HFF-Myc (cell line): ENCODE results near the gene DHX16.

Source experiments
- DNase-seq: peaks from one replicate; pipeline ENCODE4 v3.0.0-alpha.2; 2011; ENCODE audit warnings: low read depth; ENCODE audit errors: extremely low read depth
- H3K4me3 ChIP-seq: replicated peaks from 2 replicates; pipeline ENCODE4 v1.5.1; 2011; ENCODE audit warnings: low read depth, mild to moderate bottlenecking, control low read depth, low read length
- TF ChIP-seq, protein P1 (sequence below): IDR thresholded peaks from 2 replicates; pipeline ENCODE4 v1.5.1; 2012; ENCODE audit warnings: mild to moderate bottlenecking, low read depth, low read length, control low read depth; ENCODE audit errors: missing control alignments

Gene DHX16

DNA sequence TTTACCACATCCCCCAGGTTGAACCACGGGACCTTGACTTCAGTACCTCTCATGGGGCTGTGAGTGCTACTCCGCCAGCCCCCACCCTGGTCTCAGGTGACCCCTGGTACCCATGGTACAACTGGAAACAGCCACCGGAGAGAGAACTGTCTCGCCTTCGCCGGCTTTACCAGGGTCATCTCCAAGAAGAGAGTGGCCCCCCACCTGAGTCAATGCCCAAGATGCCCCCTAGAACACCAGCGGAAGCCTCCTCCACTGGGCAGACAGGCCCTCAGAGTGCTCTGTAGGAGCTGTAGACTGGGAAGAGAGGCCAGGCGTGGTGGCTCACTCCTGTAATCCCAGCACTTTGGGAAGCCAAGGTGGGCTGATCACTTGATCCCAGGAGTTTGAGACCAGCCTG lies 47.3 kb downstream of the DHX16 start:
- no peak for DNase-seq
- TF ChIP-seq, protein P1, sequence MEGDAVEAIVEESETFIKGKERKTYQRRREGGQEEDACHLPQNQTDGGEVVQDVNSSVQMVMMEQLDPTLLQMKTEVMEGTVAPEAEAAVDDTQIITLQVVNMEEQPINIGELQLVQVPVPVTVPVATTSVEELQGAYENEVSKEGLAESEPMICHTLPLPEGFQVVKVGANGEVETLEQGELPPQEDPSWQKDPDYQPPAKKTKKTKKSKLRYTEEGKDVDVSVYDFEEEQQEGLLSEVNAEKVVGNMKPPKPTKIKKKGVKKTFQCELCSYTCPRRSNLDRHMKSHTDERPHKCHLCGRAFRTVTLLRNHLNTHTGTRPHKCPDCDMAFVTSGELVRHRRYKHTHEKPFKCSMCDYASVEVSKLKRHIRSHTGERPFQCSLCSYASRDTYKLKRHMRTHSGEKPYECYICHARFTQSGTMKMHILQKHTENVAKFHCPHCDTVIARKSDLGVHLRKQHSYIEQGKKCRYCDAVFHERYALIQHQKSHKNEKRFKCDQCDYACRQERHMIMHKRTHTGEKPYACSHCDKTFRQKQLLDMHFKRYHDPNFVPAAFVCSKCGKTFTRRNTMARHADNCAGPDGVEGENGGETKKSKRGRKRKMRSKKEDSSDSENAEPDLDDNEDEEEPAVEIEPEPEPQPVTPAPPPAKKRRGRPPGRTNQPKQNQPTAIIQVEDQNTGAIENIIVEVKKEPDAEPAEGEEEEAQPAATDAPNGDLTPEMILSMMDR: no peak
- no peak overlapping the region for H3K4me3 ChIP-seq

DNA sequence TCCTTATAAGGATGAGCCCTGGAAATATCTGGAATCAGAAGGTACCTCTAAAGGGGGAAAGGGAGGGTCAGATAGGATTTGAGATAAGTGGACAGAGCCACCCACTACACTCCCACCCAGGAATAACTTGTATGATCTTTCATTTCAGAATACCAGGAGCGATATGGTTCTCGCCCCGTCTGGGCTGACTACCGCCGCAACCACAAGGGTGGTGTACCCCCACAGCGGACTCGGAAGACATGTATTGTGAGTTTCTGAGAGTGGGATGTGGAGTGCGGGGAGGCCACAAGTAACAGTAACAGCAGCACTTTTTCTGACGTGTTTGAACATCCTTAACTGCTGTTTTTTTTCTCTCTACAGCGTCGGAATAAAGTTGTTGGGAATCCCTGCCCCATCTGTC lies 53.2 kb downstream of the DHX16 start:
- TF ChIP-seq, protein P1: no peak
- DNase-seq: no peak
- no peak overlapping the region for H3K4me3 ChIP-seq

DNA sequence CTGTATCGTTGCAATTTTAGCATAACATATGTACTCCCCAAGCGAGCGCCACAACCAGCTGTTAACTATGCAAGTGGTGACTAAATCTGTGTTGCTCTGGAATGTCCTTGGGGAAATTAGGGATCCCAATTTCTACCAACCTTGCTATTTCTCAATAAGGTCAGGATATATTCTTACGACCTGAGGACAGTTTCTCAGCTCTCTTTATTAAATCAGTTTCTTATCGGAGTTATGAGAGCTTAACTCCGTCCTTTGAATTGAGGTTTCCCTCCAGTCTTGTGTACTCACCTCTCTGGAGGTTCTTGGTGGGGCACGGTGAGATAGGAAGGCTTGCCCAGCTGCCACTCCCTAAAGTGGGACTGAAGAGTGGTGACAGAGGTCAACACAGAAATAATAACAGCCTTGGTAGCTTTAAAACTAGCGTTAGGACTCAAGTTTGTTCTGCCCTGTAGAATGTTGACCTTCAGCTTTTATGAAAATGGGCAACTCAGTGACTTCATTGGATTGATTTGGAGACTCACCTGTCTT lies 54.5 kb downstream of the DHX16 start:
- no peak for DNase-seq
- TF ChIP-seq, protein P1: no peak
- H3K4me3 ChIP-seq: peak overlapping the region; percentile 78

DNA sequence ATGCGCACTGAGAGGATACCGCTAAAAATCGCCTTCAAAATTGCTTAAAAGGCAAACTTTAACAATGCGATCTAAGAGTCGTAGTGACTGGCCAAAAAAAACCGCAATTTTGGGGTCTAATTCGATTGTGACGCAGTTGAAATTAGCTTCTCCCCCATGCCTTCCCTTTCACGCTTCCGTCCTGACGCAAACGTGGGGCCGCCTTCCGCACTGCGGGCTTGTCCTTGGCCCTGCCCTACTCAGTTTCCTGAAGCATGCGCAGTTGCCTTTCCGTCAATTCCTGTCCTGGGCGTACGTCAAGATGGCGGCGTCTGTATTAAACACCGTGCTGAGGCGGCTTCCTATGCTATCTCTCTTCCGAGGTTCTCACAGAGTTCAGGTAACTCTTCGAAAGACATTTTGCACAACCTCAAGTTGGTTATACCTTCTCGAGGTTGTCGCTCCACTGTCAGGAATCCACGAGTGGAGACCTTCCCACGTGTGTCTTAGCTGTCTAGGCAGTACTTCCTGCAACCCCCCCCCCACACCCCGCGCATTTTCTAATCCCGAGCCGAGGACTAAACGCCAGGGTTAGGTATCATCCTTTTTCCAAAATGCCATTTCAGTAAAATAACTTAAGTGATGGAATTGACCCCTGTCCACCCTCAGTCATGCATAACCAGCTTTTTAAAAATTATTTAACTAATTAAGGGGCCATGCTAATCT lies 55.1 kb downstream of the DHX16 start, which contains the start of gene MRPS18B:
TSS of gene MRPS18B (plus strand) at position 276 of the 705 bp plus-strand sequence. CDS start at position 302, 26 bp downstream.
- H3K4me3 ChIP-seq: peak within 1 kb of the TSS; percentile 78
- TF ChIP-seq, protein P1: no peak
- peak; percentile 96 for DNase-seq

DNA sequence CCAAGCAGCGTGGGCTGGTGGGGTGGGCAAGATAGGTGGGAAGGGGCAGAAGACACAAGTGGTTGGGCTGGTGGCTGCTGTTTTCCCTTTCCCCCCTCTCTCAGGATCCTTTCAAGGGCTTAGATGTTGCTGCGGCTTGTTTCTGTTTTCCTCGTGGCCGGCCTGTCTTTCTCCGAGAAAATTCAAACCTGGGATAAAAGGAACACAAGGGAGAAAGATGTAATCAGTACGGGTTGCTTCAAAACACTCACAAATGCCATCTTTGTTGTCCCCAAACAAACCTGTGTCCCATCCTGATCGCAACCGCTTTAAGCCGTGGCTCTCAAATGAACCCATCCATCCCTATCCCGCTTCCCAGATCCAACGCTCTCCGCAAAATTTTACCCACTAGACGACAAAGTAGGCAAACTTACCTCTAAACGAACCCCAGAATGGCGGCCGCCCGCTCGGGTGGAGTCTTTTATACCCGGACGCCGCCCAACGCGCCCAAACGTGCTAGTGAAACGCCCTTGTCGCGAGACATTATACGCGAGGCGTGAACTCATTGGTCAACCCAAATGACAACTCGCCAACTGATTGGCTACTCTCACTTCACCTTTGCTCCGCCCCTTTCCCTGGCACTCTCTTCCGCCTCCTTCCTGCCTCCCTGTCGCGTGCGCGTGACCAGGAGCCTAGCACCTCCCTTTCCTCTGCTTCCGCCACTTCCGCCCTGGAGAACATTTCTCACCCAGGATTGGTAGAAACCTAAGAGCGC lies 55.8 kb downstream of the DHX16 start, which contains the start of gene PPP1R10:
TSS of gene PPP1R10 (minus strand) at position 433 of the 754 bp plus-strand sequence. CDS start 7,299 bp downstream, outside the sequence.
- DNase-seq: peak; percentile 100
- TF ChIP-seq, protein P1: no peak
- H3K4me3 ChIP-seq: peak within 1 kb of the TSS; percentile 78

DNA sequence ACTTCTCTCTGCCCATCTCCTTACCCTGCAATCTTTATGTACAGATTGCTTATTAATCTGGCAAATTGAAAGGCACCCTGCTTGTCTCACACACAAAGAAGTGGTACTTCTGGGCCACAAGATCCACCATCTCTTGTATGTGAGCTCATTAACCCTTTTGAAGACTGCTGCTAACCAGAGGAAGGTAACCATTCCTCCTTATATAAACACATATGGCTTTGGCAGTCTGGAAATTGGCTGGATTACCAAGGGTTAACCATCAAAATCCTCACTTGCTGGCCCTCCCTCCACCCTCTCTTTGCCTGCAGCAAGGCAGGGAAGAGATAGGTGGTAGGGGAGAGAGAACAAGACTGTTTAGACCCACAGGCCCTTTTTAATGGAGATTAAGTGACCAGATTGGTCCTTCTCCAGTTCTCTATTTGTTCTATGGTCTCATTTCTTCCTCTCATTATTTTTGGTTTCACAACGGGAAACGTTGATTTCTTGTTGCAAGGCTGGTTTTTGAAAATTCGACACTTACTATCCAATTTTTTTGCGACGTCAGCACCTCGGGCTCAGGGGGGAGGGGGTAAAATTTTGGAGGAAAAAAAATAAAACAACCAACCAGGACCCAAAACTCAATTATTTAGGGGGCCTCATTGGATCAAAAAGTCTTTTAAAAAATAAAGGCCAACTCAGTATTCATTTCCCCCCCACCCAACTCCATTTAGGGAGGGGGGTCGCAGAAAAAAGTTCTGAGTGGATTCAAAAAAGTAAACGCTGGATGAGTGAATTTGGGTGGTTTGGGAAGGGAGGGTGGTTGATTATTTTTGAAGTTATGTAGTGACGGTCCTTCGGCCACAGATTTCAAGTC lies 56.6 kb downstream of the DHX16 start:
- DNase-seq: no peak
- peak overlapping the region; percentile 78 for H3K4me3 ChIP-seq
- TF ChIP-seq, protein P1: no peak
